Measurements from ENCODE around the gene RPL36AL.

RPL36AL gene

DNA sequence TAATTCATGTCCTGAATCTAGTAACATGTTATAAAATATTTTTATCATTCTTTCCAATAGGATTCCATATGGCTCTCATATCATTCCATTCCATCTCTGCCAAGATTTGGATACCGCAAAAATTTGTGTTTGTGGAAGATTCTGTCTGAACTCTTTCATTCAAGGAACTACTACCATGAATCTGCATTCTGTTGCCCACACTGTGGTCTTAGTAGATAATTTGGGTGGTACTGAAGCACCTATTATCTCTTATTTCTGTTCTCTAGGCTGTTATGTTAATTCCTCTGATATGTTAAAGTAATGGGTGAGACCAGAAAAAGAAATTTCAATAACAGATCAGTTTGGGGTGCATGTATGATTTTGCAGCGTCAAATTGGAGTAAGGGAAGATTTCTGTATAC, 6.2 kb downstream of the RPL36AL start:
- Histone ChIP-seq H3K4me1 (ENCODE audit: insufficient read depth, low read length) (peaks cover 3% of the 10 kb centered on the region), H3K27me3 (ENCODE audit: control insufficient read depth in 1 of 2, insufficient read depth in 2 of 2, low read length in 2 of 2) (no peaks in the 10 kb centered on the region), H3K27ac (ENCODE audit: low read depth, low read length) (no peak overlapping the region), H3K36me3 (ENCODE audit: insufficient read depth, low read length) (peaks cover 8% of the 10 kb centered on the region), H3K4me3 (ENCODE audit: low read depth in 1 of 2, low read length in 2 of 2) (no peak overlapping the region), H3K9ac (ENCODE audit: low read length) (no peak overlapping the region), H3K9me3 (ENCODE audit: low read length) (no peaks in the 10 kb centered on the region)

DNA sequence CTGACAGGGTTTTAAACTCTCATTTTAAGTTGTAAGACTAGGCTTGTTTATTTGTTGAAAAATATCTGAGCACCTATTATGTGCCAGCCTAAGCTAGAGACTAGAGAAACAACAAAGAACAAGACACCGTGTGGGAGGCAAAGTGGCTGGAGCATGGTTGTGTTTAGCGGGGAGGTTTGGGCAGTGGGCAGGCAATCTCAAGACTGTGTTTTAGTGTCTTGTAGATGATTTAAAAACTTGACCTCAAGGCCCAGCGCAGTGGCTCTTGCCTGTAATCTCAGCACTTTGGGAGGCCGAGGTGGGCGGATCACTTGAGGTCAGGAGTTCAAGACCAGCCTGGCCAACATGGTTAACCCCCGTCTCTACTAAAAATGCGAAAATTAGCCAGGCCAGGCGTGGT, 7.8 kb downstream of the RPL36AL start:
- Histone ChIP-seq H3K27ac (ENCODE audit: low read depth, low read length) (no peak overlapping the region), H3K9me3 (ENCODE audit: low read length) (no peaks in the 10 kb centered on the region), H3K4me1 (ENCODE audit: insufficient read depth, low read length) (no peaks in the 10 kb centered on the region), H3K4me3 (ENCODE audit: low read depth in 1 of 2, low read length in 2 of 2) (no peak overlapping the region), H3K36me3 (ENCODE audit: insufficient read depth, low read length) (no peaks in the 10 kb centered on the region), H3K27me3 (ENCODE audit: control insufficient read depth in 1 of 2, insufficient read depth in 2 of 2, low read length in 2 of 2) (no peaks in the 10 kb centered on the region), H3K9ac (ENCODE audit: low read length) (no peak overlapping the region)

DNA sequence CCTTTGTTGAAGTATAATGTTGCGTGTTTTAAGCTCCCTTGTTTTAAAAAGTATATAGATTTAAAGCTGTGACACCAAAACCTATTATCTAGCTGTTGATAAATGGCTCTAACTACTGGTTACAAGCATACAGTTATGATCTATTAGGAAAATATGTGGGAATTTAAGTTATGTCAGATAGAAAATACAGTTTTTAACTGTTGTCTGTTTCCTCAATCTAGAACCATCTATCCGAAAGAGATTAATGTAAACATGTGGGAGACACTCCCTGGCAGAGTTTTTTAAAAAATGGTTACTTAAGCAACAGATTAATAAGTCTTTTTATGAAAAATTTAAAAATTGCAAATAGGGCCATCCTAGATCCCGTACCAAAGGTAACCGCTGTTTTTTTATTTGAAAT, 8.2 kb downstream of the RPL36AL start:
- Histone ChIP-seq H3K4me3 (ENCODE audit: low read depth in 1 of 2, low read length in 2 of 2) (no peak overlapping the region), H3K4me1 (ENCODE audit: insufficient read depth, low read length) (no peaks in the 10 kb centered on the region), H3K27me3 (ENCODE audit: control insufficient read depth in 1 of 2, insufficient read depth in 2 of 2, low read length in 2 of 2) (no peaks in the 10 kb centered on the region), H3K9ac (ENCODE audit: low read length) (no peak overlapping the region), H3K36me3 (ENCODE audit: insufficient read depth, low read length) (no peaks in the 10 kb centered on the region), H3K27ac (ENCODE audit: low read depth, low read length) (no peak overlapping the region), H3K9me3 (ENCODE audit: low read length) (no peaks in the 10 kb centered on the region)

DNA sequence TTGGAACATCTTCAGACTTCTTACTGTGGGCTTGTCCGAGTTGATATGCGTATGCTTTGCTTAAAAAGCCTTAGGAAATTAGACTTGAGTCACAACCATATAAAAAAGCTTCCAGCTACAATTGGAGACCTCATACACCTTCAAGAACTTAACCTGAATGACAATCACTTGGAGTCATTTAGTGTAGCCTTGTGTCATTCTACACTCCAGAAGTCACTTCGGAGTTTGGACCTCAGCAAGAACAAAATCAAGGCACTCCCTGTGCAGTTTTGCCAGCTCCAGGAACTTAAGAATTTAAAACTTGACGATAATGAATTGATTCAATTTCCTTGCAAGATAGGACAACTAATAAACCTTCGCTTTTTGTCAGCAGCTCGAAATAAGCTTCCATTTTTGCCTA, 12.8 kb downstream of the RPL36AL start:
- H3K27me3 ChIP-seq (ENCODE audit: control insufficient read depth in 1 of 2, insufficient read depth in 2 of 2, low read length in 2 of 2) = no peaks in the 10 kb centered on the region
- no peaks in the 10 kb centered on the region for H3K9me3 ChIP-seq (ENCODE audit: low read length)
- no peaks in the 10 kb centered on the region for H3K36me3 ChIP-seq (ENCODE audit: insufficient read depth, low read length)
- H3K9ac ChIP-seq (ENCODE audit: low read length) = no peak overlapping the region
- H3K4me1 ChIP-seq (ENCODE audit: insufficient read depth, low read length) = no peaks in the 10 kb centered on the region
- no peak overlapping the region for H3K4me3 ChIP-seq (ENCODE audit: low read depth in 1 of 2, low read length in 2 of 2)
- no peak overlapping the region for H3K27ac ChIP-seq (ENCODE audit: low read depth, low read length)

DNA sequence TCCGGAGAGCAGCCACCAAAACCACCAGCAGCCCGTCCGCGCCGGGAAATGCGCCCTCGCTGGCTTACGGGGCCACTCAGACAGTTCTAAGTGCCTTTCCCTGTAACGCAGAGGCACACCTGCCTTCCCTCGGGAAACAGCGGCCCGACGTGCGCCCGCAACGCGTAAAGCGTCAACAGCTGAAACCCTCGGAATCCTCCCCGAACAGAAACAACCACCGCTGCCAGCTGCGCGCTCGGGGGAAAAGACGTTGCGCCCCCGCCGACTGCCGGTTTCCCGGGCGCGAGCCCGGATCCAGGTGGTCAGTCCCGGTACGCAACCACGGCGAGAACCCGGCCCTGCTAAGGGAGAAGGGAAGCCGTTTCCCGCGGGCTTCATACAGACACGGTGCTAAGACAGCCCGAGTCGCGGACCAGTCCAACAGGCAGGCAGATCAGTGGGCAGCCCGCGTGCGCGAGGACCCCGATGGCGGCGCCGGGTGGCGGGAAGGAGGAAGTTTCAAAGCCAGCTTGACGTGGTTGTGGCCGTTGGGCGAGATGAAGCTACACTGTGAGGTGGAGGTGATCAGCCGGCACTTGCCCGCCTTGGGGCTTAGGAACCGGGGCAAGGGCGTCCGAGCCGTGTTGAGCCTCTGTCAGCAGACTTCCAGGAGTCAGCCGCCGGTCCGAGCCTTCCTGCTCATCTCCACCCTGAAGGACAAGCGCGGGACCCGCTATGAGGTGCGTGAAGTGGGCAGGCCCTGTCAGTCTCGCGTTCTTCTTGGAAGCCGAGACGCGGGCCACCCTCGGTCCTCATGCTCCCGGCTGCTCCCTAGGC, 21.7 kb downstream of the RPL36AL start, which contains the start of gene LRR1:
Gene LRR1, plus strand, starts transcription at position 456 of the 816 bp plus-strand sequence. Its CDS starts 81 bp downstream, at position 537.
- peak within 1 kb of the TSS; percentile 97 for H3K9ac ChIP-seq (ENCODE audit: low read length)
- peak within 1 kb of the TSS; percentile 75 to 86 for H3K4me3 ChIP-seq (ENCODE audit: low read depth in 1 of 2, low read length in 2 of 2)
- no peaks in the 10 kb centered on the region for H3K36me3 ChIP-seq (ENCODE audit: insufficient read depth, low read length)
- no peaks in the 10 kb centered on the region for H3K9me3 ChIP-seq (ENCODE audit: low read length)
- H3K27me3 ChIP-seq (ENCODE audit: control insufficient read depth in 1 of 2, insufficient read depth in 2 of 2, low read length in 2 of 2) = no peaks in the 10 kb centered on the region
- H3K27ac ChIP-seq (ENCODE audit: low read depth, low read length) = peak within 1 kb of the TSS; percentile 97
- H3K4me1 ChIP-seq (ENCODE audit: insufficient read depth, low read length) = peaks cover 8% of the 10 kb centered on the region

DNA sequence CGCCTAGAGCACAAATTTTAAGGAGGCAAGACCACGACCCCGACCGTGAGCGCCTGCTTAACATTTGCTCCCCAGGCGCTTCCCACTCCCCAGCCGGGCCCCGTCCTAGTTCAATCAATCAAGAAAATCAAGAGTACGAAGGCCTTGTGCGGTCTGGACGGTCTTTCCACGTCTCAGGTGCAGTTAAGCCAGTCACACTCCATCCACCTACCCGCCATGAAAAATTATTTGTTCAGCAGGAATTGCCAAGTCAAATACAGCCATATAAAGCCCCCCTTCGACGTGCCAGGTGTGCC, 22.3 kb downstream of the RPL36AL start:
- H3K9ac ChIP-seq (ENCODE audit: low read length) = peak overlapping the region; percentile 97
- peak overlapping the region; percentile 97 for H3K27ac ChIP-seq (ENCODE audit: low read depth, low read length)
- peaks cover 8% of the 10 kb centered on the region for H3K4me1 ChIP-seq (ENCODE audit: insufficient read depth, low read length)
- H3K9me3 ChIP-seq (ENCODE audit: low read length) = no peaks in the 10 kb centered on the region
- H3K27me3 ChIP-seq (ENCODE audit: control insufficient read depth in 1 of 2, insufficient read depth in 2 of 2, low read length in 2 of 2) = no peaks in the 10 kb centered on the region
- no peaks in the 10 kb centered on the region for H3K36me3 ChIP-seq (ENCODE audit: insufficient read depth, low read length)
- peak overlapping the region; percentile 75 to 86 for H3K4me3 ChIP-seq (ENCODE audit: low read depth in 1 of 2, low read length in 2 of 2)

DNA sequence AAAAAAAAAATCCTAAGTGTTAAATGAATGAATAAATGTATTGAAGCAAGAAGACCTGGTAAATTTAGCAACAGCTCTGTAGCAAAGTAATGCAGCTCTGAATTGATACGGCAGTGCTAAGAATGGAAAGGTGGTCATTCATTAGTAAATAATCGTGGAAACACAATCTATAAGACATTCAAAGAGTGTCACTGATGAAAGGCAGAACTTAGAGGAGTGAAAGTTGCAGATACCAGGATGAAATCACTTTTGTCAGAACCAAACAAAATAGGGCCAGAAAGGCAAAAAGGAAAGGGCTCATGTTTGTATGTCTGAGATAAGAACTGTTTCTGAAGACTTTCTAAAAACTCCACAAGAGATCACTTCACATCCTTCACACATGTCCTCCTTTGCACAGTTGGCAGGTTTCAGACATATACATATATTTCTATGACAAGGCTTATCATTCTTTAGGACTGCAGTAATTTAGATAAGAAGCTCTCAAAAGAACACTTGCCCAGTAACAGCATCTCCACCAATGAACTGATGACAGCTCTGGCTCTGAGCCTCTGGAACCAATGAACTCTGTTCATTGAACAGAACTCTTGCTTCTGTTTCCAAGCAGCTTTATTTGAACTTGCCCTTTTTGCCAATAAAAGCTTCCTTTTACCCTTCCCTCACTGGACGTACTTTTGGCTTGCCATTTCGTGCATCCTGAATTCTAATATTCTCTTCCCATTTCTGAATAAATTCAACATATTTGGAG, 25.9 kb downstream of the RPL36AL start:
- H3K27ac ChIP-seq (ENCODE audit: low read depth, low read length) = no peak overlapping the region
- H3K4me1 ChIP-seq (ENCODE audit: insufficient read depth, low read length) = peaks cover 8% of the 10 kb centered on the region
- no peak overlapping the region for H3K9ac ChIP-seq (ENCODE audit: low read length)
- no peaks in the 10 kb centered on the region for H3K36me3 ChIP-seq (ENCODE audit: insufficient read depth, low read length)
- H3K4me3 ChIP-seq (ENCODE audit: low read depth in 1 of 2, low read length in 2 of 2) = no peak overlapping the region
- H3K27me3 ChIP-seq (ENCODE audit: control insufficient read depth in 1 of 2, insufficient read depth in 2 of 2, low read length in 2 of 2) = no peaks in the 10 kb centered on the region
- no peaks in the 10 kb centered on the region for H3K9me3 ChIP-seq (ENCODE audit: low read length)

DNA sequence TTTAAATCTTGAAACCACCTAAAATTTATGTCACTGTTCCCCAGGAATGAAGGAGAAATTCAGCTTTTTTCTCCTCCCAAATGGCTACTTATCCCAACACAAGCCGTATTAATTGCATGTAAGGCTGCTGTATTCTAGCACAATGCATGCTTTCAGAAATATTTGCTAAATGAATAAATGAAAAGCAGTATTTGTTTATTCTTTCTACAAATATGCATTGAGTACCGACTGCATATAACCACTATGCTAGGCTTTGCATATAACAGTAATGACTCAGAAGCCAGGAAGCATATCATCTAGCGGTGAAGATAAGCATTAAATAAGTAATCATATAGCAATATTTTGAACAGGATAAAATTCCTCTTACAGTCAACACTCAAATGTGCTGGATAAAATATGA, 27.4 kb downstream of the RPL36AL start:
- H3K27me3 ChIP-seq (ENCODE audit: control insufficient read depth in 1 of 2, insufficient read depth in 2 of 2, low read length in 2 of 2) = no peaks in the 10 kb centered on the region
- no peak overlapping the region for H3K4me3 ChIP-seq (ENCODE audit: low read depth in 1 of 2, low read length in 2 of 2)
- H3K9ac ChIP-seq (ENCODE audit: low read length) = no peak overlapping the region
- H3K4me1 ChIP-seq (ENCODE audit: insufficient read depth, low read length) = peaks cover 8% of the 10 kb centered on the region
- H3K9me3 ChIP-seq (ENCODE audit: low read length) = no peaks in the 10 kb centered on the region
- H3K27ac ChIP-seq (ENCODE audit: low read depth, low read length) = no peak overlapping the region
- H3K36me3 ChIP-seq (ENCODE audit: insufficient read depth, low read length) = no peaks in the 10 kb centered on the region

DNA sequence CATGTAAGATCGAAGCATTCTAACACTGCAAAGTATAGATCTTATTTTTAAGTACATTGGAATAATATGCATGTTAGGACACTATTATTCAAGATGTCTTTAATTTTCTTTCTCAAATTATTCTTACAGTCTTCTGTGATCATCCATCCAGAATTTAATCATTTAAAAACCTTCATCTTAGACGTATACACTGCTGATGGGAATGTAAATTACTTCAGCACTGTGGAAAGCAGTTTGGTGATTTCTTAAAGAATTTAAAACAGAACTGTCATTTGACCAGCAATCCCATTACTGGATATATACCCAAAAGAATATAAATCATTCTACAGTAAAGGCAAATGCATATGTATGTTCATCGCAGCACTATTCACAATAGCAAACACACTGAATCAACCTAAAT, 31.0 kb downstream of the RPL36AL start:
- Histone ChIP-seq H3K27me3 (ENCODE audit: control insufficient read depth in 1 of 2, insufficient read depth in 2 of 2, low read length in 2 of 2) (no peaks in the 10 kb centered on the region), H3K9me3 (ENCODE audit: low read length) (no peaks in the 10 kb centered on the region), H3K4me1 (ENCODE audit: insufficient read depth, low read length) (peaks cover 8% of the 10 kb centered on the region), H3K9ac (ENCODE audit: low read length) (no peak overlapping the region), H3K36me3 (ENCODE audit: insufficient read depth, low read length) (no peaks in the 10 kb centered on the region), H3K27ac (ENCODE audit: low read depth, low read length) (no peak overlapping the region), H3K4me3 (ENCODE audit: low read depth in 1 of 2, low read length in 2 of 2) (no peak overlapping the region)

DNA sequence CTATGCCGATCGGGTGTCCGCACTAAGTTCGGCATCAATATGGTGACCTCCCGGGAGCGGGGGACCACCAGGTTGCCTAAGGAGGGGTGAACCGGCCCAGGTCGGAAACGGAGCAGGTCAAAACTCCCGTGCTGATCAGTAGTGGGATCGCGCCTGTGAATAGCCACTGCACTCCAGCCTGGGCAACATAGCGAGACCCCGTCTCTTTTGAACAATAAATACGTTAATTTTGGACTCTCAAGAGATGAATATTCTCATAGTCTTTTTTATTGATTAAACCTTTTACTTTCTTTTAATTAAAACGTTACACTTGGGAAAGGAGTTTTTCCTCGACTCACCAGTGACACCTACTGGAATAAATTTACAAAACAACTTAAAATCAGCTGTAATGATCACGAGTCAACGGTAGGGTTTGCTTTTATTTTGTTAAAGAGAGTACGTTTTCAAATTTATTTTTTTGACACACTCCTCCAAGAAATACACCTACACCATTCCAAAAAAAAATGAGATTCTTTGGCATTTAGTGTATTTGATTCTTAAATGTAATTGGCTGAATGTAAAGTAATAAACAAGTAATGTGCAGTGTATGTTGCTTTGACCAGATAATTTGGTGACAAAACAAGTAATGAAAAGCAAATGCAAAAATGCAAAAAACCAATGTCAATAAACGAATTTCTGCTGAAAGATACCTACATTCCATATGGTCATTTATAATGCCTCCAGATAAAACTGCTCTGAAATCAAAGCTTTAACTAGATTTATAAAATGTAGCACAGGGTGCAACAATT, 33.6 kb downstream of the RPL36AL start:
- Histone ChIP-seq H3K4me3 (ENCODE audit: low read depth in 1 of 2, low read length in 2 of 2) (peak overlapping the region; percentile 67 to 89), H3K27ac (ENCODE audit: low read depth, low read length) (peak overlapping the region; percentile 86), H3K36me3 (ENCODE audit: insufficient read depth, low read length) (peaks cover 20% of the 10 kb centered on the region), H3K27me3 (ENCODE audit: control insufficient read depth in 1 of 2, insufficient read depth in 2 of 2, low read length in 2 of 2) (no peaks in the 10 kb centered on the region), H3K4me1 (ENCODE audit: insufficient read depth, low read length) (peaks cover 15% of the 10 kb centered on the region), H3K9ac (ENCODE audit: low read length) (peak overlapping the region; percentile 87), H3K9me3 (ENCODE audit: low read length) (no peaks in the 10 kb centered on the region)

Measured in muscle layer of colon (tissue), 2 donors.